ENCODE data around the gene PDZRN4.
"Not testable (repeated sequence)": the region's sequence is repeated elsewhere in the genome, so short reads cannot be mapped to it uniquely, and the experiment has no call there.

Gene PDZRN4

GRCh38 chr12:41254004-41254914 lies 66.1 kb downstream of the PDZRN4 start:
- no peak for TF ChIP-seq CTCF (conservative IDR thresholded peaks at IDR 0.05; ENCODE audit: low read depth, low read length)
- no peak for DNase-seq (ENCODE audit: low read depth)
- H3K4me3 ChIP-seq (ENCODE audit: low read length): no peak overlapping the region

GRCh38 chr12:41263196-41263595 lies 75.1 kb downstream of the PDZRN4 start:
- H3K4me3 ChIP-seq (ENCODE audit: low read length); DNase-seq (ENCODE audit: low read depth): not testable (repeated sequence)

- TF ChIP-seq CTCF (conservative IDR thresholded peaks at IDR 0.05; ENCODE audit: low read depth, low read length): peak; percentile 42
- no peak overlapping the region for H3K4me3 ChIP-seq (ENCODE audit: low read length)
- DNase-seq (ENCODE audit: low read depth): no peak
Observed at GRCh38 chr12:41264281-41264680, 76.2 kb downstream of the PDZRN4 start.

GRCh38 chr12:41269056-41269455 lies 80.9 kb downstream of the PDZRN4 start:
- H3K4me3 ChIP-seq (ENCODE audit: low read length): no peak overlapping the region
- no peak for DNase-seq (ENCODE audit: low read depth)
- TF ChIP-seq CTCF (conservative IDR thresholded peaks at IDR 0.05; ENCODE audit: low read depth, low read length): no peak

- DNase-seq (ENCODE audit: low read depth): no peak
- TF ChIP-seq CTCF (conservative IDR thresholded peaks at IDR 0.05; ENCODE audit: low read depth, low read length): no peak
- H3K4me3 ChIP-seq (ENCODE audit: low read length): no peak overlapping the region
Observed at GRCh38 chr12:41271489-41271888, 83.4 kb downstream of the PDZRN4 start.

- no peak for TF ChIP-seq CTCF (conservative IDR thresholded peaks at IDR 0.05; ENCODE audit: low read depth, low read length)
- H3K4me3 ChIP-seq (ENCODE audit: low read length): no peak overlapping the region
- DNase-seq (ENCODE audit: low read depth): no peak
Observed at GRCh38 chr12:41274643-41275042, 86.5 kb downstream of the PDZRN4 start.

- peak; percentile 62 for TF ChIP-seq CTCF (conservative IDR thresholded peaks at IDR 0.05; ENCODE audit: low read depth, low read length)
- DNase-seq (ENCODE audit: low read depth): peak; percentile 14
Observed at GRCh38 chr12:41277100-41277945, 89.2 kb downstream of the PDZRN4 start.

More at GRCh38 chr12:41277100-41277945, 89.2 kb downstream of the PDZRN4 start:
- no peak overlapping the region for H3K4me3 ChIP-seq (ENCODE audit: low read length)

All from retinal pigment epithelial cell (primary cell).